B cell (primary cell): ENCODE measurements around the gene E2F3.

ENCODE experiments used
- CTCF ChIP-seq: fragments of 200-600 bp; IDR thresholded peaks from one replicate; pipeline ENCODE4 v1.8.0; 2022; ENCODE audit warnings: antibody characterized with exemption, mild to moderate bottlenecking
- EZH2 ChIP-seq: IDR thresholded peaks from 2 replicates; pipeline ENCODE4 v1.6.1; 2012; ENCODE audit warnings: borderline replicate concordance, low read depth, mild to moderate bottlenecking, moderate library complexity, low read length; ENCODE audit not compliant: insufficient read depth, poor library complexity, severe bottlenecking

- TF ChIP-seq CTCF, result no peak
- no peak for TF ChIP-seq EZH2
These were observed 56.6 kb downstream of the E2F3 start for GRCh38 chr6:20458027-20458894.
